Retinal pigment epithelial cell (primary cell): ENCODE results near the gene SP3.

Experiments
- DNase-seq: peaks from one replicate; pipeline ENCODE4 v3.0.0-alpha.2; 2010; ENCODE audit warnings: low read depth
- H3K4me3 ChIP-seq: 2 replicates; pipeline ENCODE4 v1.5.1; 2011; ENCODE audit warnings: mild to moderate bottlenecking, low read length, control low read depth, moderate library complexity
- CTCF ChIP-seq: conservative IDR thresholded peaks from 2 replicates; pipeline ENCODE4 v1.5.1; 2011; ENCODE audit warnings: low read depth, low read length, control low read depth, inconsistent platforms

SP3 gene

GRCh38 chr2:173969886-173970285, 4.7 kb upstream of the SP3 start:
- no peak for TF ChIP-seq CTCF
- no peak overlapping the region for H3K4me3 ChIP-seq
- no peak for DNase-seq

GRCh38 chr2:173968551-173968950, 3.4 kb upstream of the SP3 start:
- no peak overlapping the region for H3K4me3 ChIP-seq
- TF ChIP-seq CTCF, result no peak
- no peak for DNase-seq

- peak overlapping the region; percentile 80 for H3K4me3 ChIP-seq
- TF ChIP-seq CTCF, result no peak
- no peak for DNase-seq
Measured at GRCh38 chr2:173966274-173967098, 1.3 kb upstream of the SP3 start.

GRCh38 chr2:173964565-173965371, 405 bp downstream of the SP3 start:
- TF ChIP-seq CTCF, result no peak
- no peak for DNase-seq
- peak overlapping the region; percentile 80 for H3K4me3 ChIP-seq

GRCh38 chr2:173963817-173964564, 1.2 kb downstream of the SP3 start:
- TF ChIP-seq CTCF, result no peak
- DNase-seq, result no peak
- peak overlapping the region; percentile 80 for H3K4me3 ChIP-seq

GRCh38 chr2:173963323-173963816, 1.8 kb downstream of the SP3 start:
- H3K4me3 ChIP-seq, result peak overlapping the region; percentile 80
- DNase-seq, result no peak
- peak; percentile 31 for TF ChIP-seq CTCF
